ENCODE results near the gene LKAAEAR1. TPM values are rescaled to one million over a fixed set of nuclear protein-coding genes. Genes with fewer than 3 reads are reported as not detected.

LKAAEAR1 gene
- polyA plus RNA-seq, 1 donor, result 0.19 TPM

- Histone ChIP-seq H3K36me3 (ENCODE audit: control insufficient read depth, insufficient read depth, low read length) (no peaks in the 10 kb centered on the region), H3K9me3 (ENCODE audit: control insufficient read depth, low read depth, low read length) (no peaks in the 10 kb centered on the region), H3K4me1 (ENCODE audit: control insufficient read depth, insufficient read depth, low read length) (peaks cover 6% of the 10 kb centered on the region), H3K4me3 (ENCODE audit: low read length) (no peak overlapping the region), H3K27ac (ENCODE audit: low read length) (no peak overlapping the region), H3K27me3 (ENCODE audit: control insufficient read depth, insufficient read depth, low read length) (peaks cover 6% of the 10 kb centered on the region)
- no peak for DNase-seq
- no CpG with 5 or more reads among the region's 37 CpGs for WGBS (ENCODE audit: insufficient coverage, low lambda C conversion rate)
Observed at GRCh38 chr20:64073476-64074183, 10.6 kb downstream of the LKAAEAR1 start.

GRCh38 chr20:64072498-64073063, 11.6 kb downstream of the LKAAEAR1 start:
- Histone ChIP-seq H3K27ac (ENCODE audit: low read length) (no peak overlapping the region), H3K4me3 (ENCODE audit: low read length) (no peak overlapping the region), H3K27me3 (ENCODE audit: control insufficient read depth, insufficient read depth, low read length) (no peaks in the 10 kb centered on the region), H3K36me3 (ENCODE audit: control insufficient read depth, insufficient read depth, low read length) (no peaks in the 10 kb centered on the region), H3K9me3 (ENCODE audit: control insufficient read depth, low read depth, low read length) (no peaks in the 10 kb centered on the region), H3K4me1 (ENCODE audit: control insufficient read depth, insufficient read depth, low read length) (no peaks in the 10 kb centered on the region)
- no CpG with 5 or more reads among the region's 14 CpGs for WGBS (ENCODE audit: insufficient coverage, low lambda C conversion rate)
- no peak for DNase-seq

GRCh38 chr20:64071341-64072332, 12.6 kb downstream of the LKAAEAR1 start:
- WGBS (ENCODE audit: insufficient coverage, low lambda C conversion rate), result no CpG with 5 or more reads among the region's 30 CpGs
- H3K36me3 ChIP-seq (ENCODE audit: control insufficient read depth, insufficient read depth, low read length), result no peaks in the 10 kb centered on the region

GRCh38 chr20:64070244-64070993, 13.8 kb downstream of the LKAAEAR1 start:
- Histone ChIP-seq H3K9me3 (ENCODE audit: control insufficient read depth, low read depth, low read length) (no peaks in the 10 kb centered on the region), H3K4me3 (ENCODE audit: low read length) (no peak overlapping the region), H3K27me3 (ENCODE audit: control insufficient read depth, insufficient read depth, low read length) (no peaks in the 10 kb centered on the region), H3K36me3 (ENCODE audit: control insufficient read depth, insufficient read depth, low read length) (no peaks in the 10 kb centered on the region), H3K27ac (ENCODE audit: low read length) (no peak overlapping the region), H3K4me1 (ENCODE audit: control insufficient read depth, insufficient read depth, low read length) (peaks cover 9% of the 10 kb centered on the region)
- no CpG with 5 or more reads among the region's 31 CpGs for WGBS (ENCODE audit: insufficient coverage, low lambda C conversion rate)
- no peak for DNase-seq

More at GRCh38 chr20:64071341-64072332, 12.6 kb downstream of the LKAAEAR1 start:
- no peaks in the 10 kb centered on the region for H3K4me1 ChIP-seq (ENCODE audit: control insufficient read depth, insufficient read depth, low read length)
- no peak overlapping the region for H3K27ac ChIP-seq (ENCODE audit: low read length)
- no peak overlapping the region for H3K4me3 ChIP-seq (ENCODE audit: low read length)
- no peaks in the 10 kb centered on the region for H3K27me3 ChIP-seq (ENCODE audit: control insufficient read depth, insufficient read depth, low read length)
- no peaks in the 10 kb centered on the region for H3K9me3 ChIP-seq (ENCODE audit: control insufficient read depth, low read depth, low read length)
- no peak for DNase-seq

DNA sequence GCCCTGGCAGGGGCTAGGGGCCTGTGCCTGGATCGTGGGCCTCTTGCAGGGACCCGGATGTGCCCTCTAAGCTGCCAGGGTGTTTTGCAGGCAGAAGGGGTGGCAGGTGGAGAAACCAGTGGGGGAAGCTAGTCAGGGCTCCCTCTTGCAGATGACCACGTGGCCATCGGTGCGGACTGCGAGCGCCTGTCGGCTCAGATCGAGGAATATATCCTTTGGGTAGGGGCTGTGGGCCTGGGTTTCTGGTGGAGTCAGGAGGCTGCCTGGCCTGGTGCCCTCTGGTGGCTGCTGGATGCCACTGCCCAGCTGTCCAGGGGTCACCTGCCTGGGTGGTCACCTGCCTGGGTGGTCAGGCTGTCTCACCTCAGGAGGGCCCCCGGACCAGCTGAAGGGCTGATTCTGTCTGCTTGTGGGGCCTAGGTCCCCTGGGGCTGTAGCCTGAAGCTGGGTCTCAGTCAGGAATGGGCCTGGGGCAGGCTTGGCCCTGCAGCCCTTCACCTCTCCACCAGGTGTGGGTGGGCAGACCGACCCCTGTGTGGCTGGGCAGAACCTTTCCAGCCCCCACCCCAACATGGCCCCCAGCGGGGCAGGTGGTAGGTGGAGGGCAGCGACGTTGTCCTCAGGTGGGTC, 14.5 kb downstream of the LKAAEAR1 start:
- Histone ChIP-seq H3K36me3 (ENCODE audit: control insufficient read depth, insufficient read depth, low read length) (no peaks in the 10 kb centered on the region), H3K4me3 (ENCODE audit: low read length) (no peak overlapping the region), H3K27ac (ENCODE audit: low read length) (no peak overlapping the region), H3K4me1 (ENCODE audit: control insufficient read depth, insufficient read depth, low read length) (peaks cover 14% of the 10 kb centered on the region), H3K9me3 (ENCODE audit: control insufficient read depth, low read depth, low read length) (no peaks in the 10 kb centered on the region), H3K27me3 (ENCODE audit: control insufficient read depth, insufficient read depth, low read length) (no peaks in the 10 kb centered on the region)
- DNase-seq, result no peak
- no CpG with 5 or more reads among the region's 14 CpGs for WGBS (ENCODE audit: insufficient coverage, low lambda C conversion rate)

GRCh38 chr20:64069209-64069613, 15.0 kb downstream of the LKAAEAR1 start:
- WGBS (ENCODE audit: insufficient coverage, low lambda C conversion rate), result no CpG with 5 or more reads among the region's 20 CpGs
- peaks cover 14% of the 10 kb centered on the region for H3K4me1 ChIP-seq (ENCODE audit: control insufficient read depth, insufficient read depth, low read length)
- H3K4me3 ChIP-seq (ENCODE audit: low read length), result no peak overlapping the region
- no peak overlapping the region for H3K27ac ChIP-seq (ENCODE audit: low read length)
- H3K27me3 ChIP-seq (ENCODE audit: control insufficient read depth, insufficient read depth, low read length), result no peaks in the 10 kb centered on the region
- DNase-seq, result no peak
- no peaks in the 10 kb centered on the region for H3K9me3 ChIP-seq (ENCODE audit: control insufficient read depth, low read depth, low read length)
- no peaks in the 10 kb centered on the region for H3K36me3 ChIP-seq (ENCODE audit: control insufficient read depth, insufficient read depth, low read length)

GRCh38 chr20:64068386-64069208, 15.6 kb downstream of the LKAAEAR1 start:
- H3K27ac ChIP-seq (ENCODE audit: low read length), result no peak overlapping the region
- no CpG with 5 or more reads among the region's 12 CpGs for WGBS (ENCODE audit: insufficient coverage, low lambda C conversion rate)

GRCh38 chr20:64067733-64068307, 16.4 kb downstream of the LKAAEAR1 start:
- H3K4me3 ChIP-seq (ENCODE audit: low read length), result no peak overlapping the region
- no CpG with 5 or more reads among the region's 12 CpGs for WGBS (ENCODE audit: insufficient coverage, low lambda C conversion rate)
- H3K27me3 ChIP-seq (ENCODE audit: control insufficient read depth, insufficient read depth, low read length), result no peaks in the 10 kb centered on the region
- no peak overlapping the region for H3K27ac ChIP-seq (ENCODE audit: low read length)
- DNase-seq, result no peak
- H3K9me3 ChIP-seq (ENCODE audit: control insufficient read depth, low read depth, low read length), result no peaks in the 10 kb centered on the region
- peaks cover 18% of the 10 kb centered on the region for H3K4me1 ChIP-seq (ENCODE audit: control insufficient read depth, insufficient read depth, low read length)
- no peaks in the 10 kb centered on the region for H3K36me3 ChIP-seq (ENCODE audit: control insufficient read depth, insufficient read depth, low read length)

More at GRCh38 chr20:64068386-64069208, 15.6 kb downstream of the LKAAEAR1 start:
- DNase-seq, result no peak
- H3K4me1 ChIP-seq (ENCODE audit: control insufficient read depth, insufficient read depth, low read length), result peaks cover 18% of the 10 kb centered on the region
- no peaks in the 10 kb centered on the region for H3K27me3 ChIP-seq (ENCODE audit: control insufficient read depth, insufficient read depth, low read length)
- no peak overlapping the region for H3K4me3 ChIP-seq (ENCODE audit: low read length)
- no peaks in the 10 kb centered on the region for H3K36me3 ChIP-seq (ENCODE audit: control insufficient read depth, insufficient read depth, low read length)
- no peaks in the 10 kb centered on the region for H3K9me3 ChIP-seq (ENCODE audit: control insufficient read depth, low read depth, low read length)

All from large intestine (tissue), 3 donors.